ENCODE results near the gene SHB. TPM values are rescaled to one million over a fixed set of nuclear protein-coding genes. Genes with fewer than 3 reads are reported as not detected.

SHB gene
- total RNA-seq, 2 experiments from 2014 or later, result 0.41 to 1.0 TPM

- peak; percentile 7 for DNase-seq (ENCODE audit: low spot score)
- ChIA-PET POLR2A (interaction anchor here (0.5 kb wide), 1 partner anchor 123 kb away, joined by 3 read pairs; no protein-coding TSS in a partner anchor), CTCF (ENCODE audit: unreplicated experiment) (no interaction called here)
- BruUV-seq (replicated peaks), result no TSS peak
- Histone ChIP-seq H3K36me3 (ENCODE audit: insufficient read depth, low read length) (no peaks in the 10 kb centered on the region), H3K4me2 (ENCODE audit: low read length) (no peak overlapping the region), H4K20me1 (ENCODE audit: insufficient read depth, low read length) (no peaks in the 10 kb centered on the region), H3K4me1 (ENCODE audit: insufficient read depth, low read length, poor library complexity, severe bottlenecking) (no peaks in the 10 kb centered on the region), H2AFZ (ENCODE audit: low read length) (no peak overlapping the region), H3K27ac (ENCODE audit: low read depth, low read length, poor library complexity, severe bottlenecking) (no peak overlapping the region), H3K79me2 (ENCODE audit: insufficient read depth, low read depth, low read length) (no peaks in the 10 kb centered on the region), H3K9me3 (ENCODE audit: low read length) (no peaks in the 10 kb centered on the region), H3K9me2 (ENCODE audit: insufficient read depth, low read length) (no peaks in the 10 kb centered on the region), H3K4me3 (ENCODE audit: low read depth, low read length, poor library complexity, severe bottlenecking) (no peak overlapping the region)
- intact Hi-C loops (cut with micrococcal nuclease; ENCODE audit: unreplicated experiment), result no loop called here
- TF ChIP-seq EZH2phosphoT487 (IDR thresholded peaks at IDR 0.05; ENCODE audit: borderline replicate concordance, low read depth, low read length) (no peak), CTCF (conservative IDR thresholded peaks at IDR 0.05; ENCODE audit: low read length) (no peak)
These were observed 60.6 kb downstream of the SHB start for GRCh38 chr9:38008168-38009034.

GRCh38 chr9:38007016-38007415, 62.0 kb downstream of the SHB start:
- H3K27ac ChIP-seq (ENCODE audit: low read depth, low read length, poor library complexity, severe bottlenecking), result no peak overlapping the region
- no peaks in the 10 kb centered on the region for H4K20me1 ChIP-seq (ENCODE audit: insufficient read depth, low read length)
- H3K9me2 ChIP-seq (ENCODE audit: insufficient read depth, low read length), result no peaks in the 10 kb centered on the region
- H3K9me3 ChIP-seq (ENCODE audit: low read length), result no peaks in the 10 kb centered on the region
- TF ChIP-seq EZH2phosphoT487 (IDR thresholded peaks at IDR 0.05; ENCODE audit: borderline replicate concordance, low read depth, low read length), result no peak
- no peak for TF ChIP-seq CTCF (conservative IDR thresholded peaks at IDR 0.05; ENCODE audit: low read length)
- H3K4me2 ChIP-seq (ENCODE audit: low read length), result no peak overlapping the region
- DNase-seq (ENCODE audit: low spot score), result no peak
- no peak overlapping the region for H3K4me3 ChIP-seq (ENCODE audit: low read depth, low read length, poor library complexity, severe bottlenecking)
- ChIA-PET CTCF (ENCODE audit: unreplicated experiment) (no interaction called here), POLR2A (no interaction called here)
- H3K79me2 ChIP-seq (ENCODE audit: insufficient read depth, low read depth, low read length), result no peaks in the 10 kb centered on the region
- no TSS peak for BruUV-seq (replicated peaks)
- H3K36me3 ChIP-seq (ENCODE audit: insufficient read depth, low read length), result no peaks in the 10 kb centered on the region
- intact Hi-C loops (cut with micrococcal nuclease; ENCODE audit: unreplicated experiment), result no loop called here
- H3K4me1 ChIP-seq (ENCODE audit: insufficient read depth, low read length, poor library complexity, severe bottlenecking), result no peaks in the 10 kb centered on the region
- no peak overlapping the region for H2AFZ ChIP-seq (ENCODE audit: low read length)

GRCh38 chr9:38006163-38006562, 62.9 kb downstream of the SHB start:
- ChIA-PET CTCF (ENCODE audit: unreplicated experiment) (no interaction called here), POLR2A (no interaction called here)
- BruUV-seq (replicated peaks), result no TSS peak
- H4K20me1 ChIP-seq (ENCODE audit: insufficient read depth, low read length), result no peaks in the 10 kb centered on the region
- DNase-seq (ENCODE audit: low spot score), result no peak
- H3K9me3 ChIP-seq (ENCODE audit: low read length), result no peaks in the 10 kb centered on the region
- no peak overlapping the region for H3K4me3 ChIP-seq (ENCODE audit: low read depth, low read length, poor library complexity, severe bottlenecking)
- intact Hi-C loops (cut with micrococcal nuclease; ENCODE audit: unreplicated experiment), result no loop called here
- H3K9me2 ChIP-seq (ENCODE audit: insufficient read depth, low read length), result no peaks in the 10 kb centered on the region
- TF ChIP-seq EZH2phosphoT487 (IDR thresholded peaks at IDR 0.05; ENCODE audit: borderline replicate concordance, low read depth, low read length), result no peak
- no peak for TF ChIP-seq CTCF (conservative IDR thresholded peaks at IDR 0.05; ENCODE audit: low read length)
- no peaks in the 10 kb centered on the region for H3K4me1 ChIP-seq (ENCODE audit: insufficient read depth, low read length, poor library complexity, severe bottlenecking)
- H3K4me2 ChIP-seq (ENCODE audit: low read length), result no peak overlapping the region
- no peaks in the 10 kb centered on the region for H3K79me2 ChIP-seq (ENCODE audit: insufficient read depth, low read depth, low read length)
- no peak overlapping the region for H3K27ac ChIP-seq (ENCODE audit: low read depth, low read length, poor library complexity, severe bottlenecking)
- no peak overlapping the region for H2AFZ ChIP-seq (ENCODE audit: low read length)
- H3K36me3 ChIP-seq (ENCODE audit: insufficient read depth, low read length), result no peaks in the 10 kb centered on the region
